Activated naive CD8-positive, alpha-beta T cell (primary cell): ENCODE results near the gene ASGR2.
"Not testable (repeated sequence)": the region's sequence is repeated elsewhere in the genome, so short reads cannot be mapped to it uniquely, and the experiment has no call there.

Experiments used
- H3K27ac Mint-ChIP-seq: one replicate; pipeline ENCODE4 v1.8.0; 2021; ENCODE audit warnings: mixed read lengths
- H3K27me3 Mint-ChIP-seq: one replicate; pipeline ENCODE4 v1.8.0; 2021; ENCODE audit warnings: mixed read lengths
- H3K36me3 Mint-ChIP-seq: one replicate; pipeline ENCODE4 v1.8.0; 2021; ENCODE audit warnings: mixed read lengths
- H3K4me1 Mint-ChIP-seq: one replicate; pipeline ENCODE4 v1.8.0; 2021; ENCODE audit warnings: low read depth, mixed read lengths
- H3K4me3 Mint-ChIP-seq: one replicate; pipeline ENCODE4 v1.8.0; 2021; ENCODE audit warnings: mild to moderate bottlenecking, mixed read lengths
- H3K9me3 Mint-ChIP-seq: one replicate; pipeline ENCODE4 v1.8.0; 2021; ENCODE audit warnings: low read depth, mixed read lengths

The ASGR2 gene

DNA sequence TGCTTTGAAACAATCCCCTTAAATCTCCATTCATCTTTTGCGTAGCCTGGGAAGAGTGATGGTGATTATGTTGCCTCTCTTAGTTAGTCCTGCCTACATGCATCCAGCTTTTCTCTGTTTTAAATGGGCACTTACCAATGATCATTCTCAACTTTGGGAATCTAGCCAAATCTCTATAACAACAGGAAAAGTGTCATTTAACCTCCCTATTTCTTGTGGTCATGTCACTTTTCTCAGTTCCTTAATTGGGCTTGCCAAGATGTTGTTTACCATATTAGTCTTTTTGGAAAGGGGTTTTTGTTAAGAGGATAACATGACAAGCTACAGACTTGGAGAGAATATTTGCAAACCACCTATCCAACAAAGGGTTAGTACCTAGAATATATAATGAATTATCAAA lies 19.0 kb downstream of the ASGR2 start:
- Mint-ChIP-seq H3K9me3 (no peaks in the 10 kb centered on the region), H3K4me1 (peaks cover 3% of the 10 kb centered on the region), H3K27ac (no peak overlapping the region), H3K36me3 (no peaks in the 10 kb centered on the region), H3K27me3 (no peaks in the 10 kb centered on the region), H3K4me3 (no peak overlapping the region)

DNA sequence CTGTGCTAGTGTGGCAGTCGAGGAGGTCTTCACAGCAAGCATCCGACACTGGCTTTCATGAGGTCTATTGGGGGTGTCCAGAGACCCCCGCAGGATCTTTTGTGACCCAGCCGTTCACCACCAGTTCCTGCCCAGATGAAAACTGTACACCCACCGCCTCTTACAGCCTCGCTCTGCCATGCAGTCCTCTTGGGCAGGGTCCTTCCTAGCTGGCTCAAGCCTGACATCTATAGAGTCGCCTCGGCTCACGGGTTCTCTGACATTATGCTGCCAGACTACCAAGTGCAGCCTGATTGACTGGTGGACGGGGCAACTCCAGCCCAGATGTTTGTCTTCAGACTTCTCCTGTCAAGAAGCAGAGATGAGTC lies 20.0 kb downstream of the ASGR2 start:
- Mint-ChIP-seq H3K36me3 (no peaks in the 10 kb centered on the region), H3K4me3 (no peak overlapping the region), H3K27me3 (no peaks in the 10 kb centered on the region), H3K9me3 (no peaks in the 10 kb centered on the region), H3K4me1 (peaks cover 3% of the 10 kb centered on the region), H3K27ac (no peak overlapping the region)

- not testable (repeated sequence) for H3K36me3 Mint-ChIP-seq, H3K27me3 Mint-ChIP-seq, H3K4me3 Mint-ChIP-seq, H3K27ac Mint-ChIP-seq, H3K4me1 Mint-ChIP-seq, H3K9me3 Mint-ChIP-seq
Observed at GRCh38 chr17:7091311-7092005, 23.2 kb downstream of the ASGR2 start.

DNA sequence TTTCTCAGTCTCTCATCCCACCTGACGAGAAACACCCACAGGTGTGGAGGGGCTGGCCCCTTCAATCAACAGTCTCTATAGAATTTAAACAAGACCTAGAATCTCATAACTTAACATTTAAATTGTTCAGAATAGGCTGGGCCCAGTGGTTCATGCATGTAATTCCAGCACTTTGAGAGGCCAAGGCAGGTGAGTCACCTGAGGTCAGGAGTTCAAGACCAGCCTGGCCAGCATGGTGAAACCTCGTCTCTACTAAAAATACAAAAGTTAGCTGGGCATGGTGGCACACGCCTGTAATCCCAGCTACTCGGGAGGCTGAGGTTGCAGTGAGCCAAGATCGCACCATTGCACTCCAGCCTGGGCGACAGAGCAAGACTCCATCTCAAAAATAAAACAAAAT lies 25.1 kb downstream of the ASGR2 start:
- H3K4me1 Mint-ChIP-seq, H3K9me3 Mint-ChIP-seq, H3K36me3 Mint-ChIP-seq, H3K27ac Mint-ChIP-seq, H3K4me3 Mint-ChIP-seq: not testable (repeated sequence)
- peaks cover 10% of the 10 kb centered on the region for H3K27me3 Mint-ChIP-seq

DNA sequence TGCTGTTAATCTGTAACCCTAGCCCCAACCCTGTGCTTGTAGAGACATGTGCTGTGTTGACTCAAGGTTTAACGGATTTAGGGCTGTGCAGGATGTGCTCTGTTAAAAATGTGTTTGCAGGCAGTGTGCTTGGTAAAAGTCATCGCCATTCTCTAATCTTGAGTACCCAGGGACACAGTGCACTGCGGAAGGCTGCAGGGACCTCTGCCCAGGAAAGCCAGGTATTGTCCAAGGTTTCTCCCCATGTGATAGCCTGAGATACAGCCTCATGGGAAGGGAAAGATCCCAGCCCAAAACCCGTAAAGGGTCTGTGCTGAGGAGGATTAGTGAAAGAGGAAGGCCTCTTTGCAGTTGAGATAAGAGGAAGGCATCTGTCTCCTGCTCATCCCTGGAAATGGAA lies 26.2 kb downstream of the ASGR2 start:
- not testable (repeated sequence) for H3K9me3 Mint-ChIP-seq, H3K4me1 Mint-ChIP-seq, H3K36me3 Mint-ChIP-seq, H3K27ac Mint-ChIP-seq, H3K4me3 Mint-ChIP-seq
- peaks cover 12% of the 10 kb centered on the region for H3K27me3 Mint-ChIP-seq

DNA sequence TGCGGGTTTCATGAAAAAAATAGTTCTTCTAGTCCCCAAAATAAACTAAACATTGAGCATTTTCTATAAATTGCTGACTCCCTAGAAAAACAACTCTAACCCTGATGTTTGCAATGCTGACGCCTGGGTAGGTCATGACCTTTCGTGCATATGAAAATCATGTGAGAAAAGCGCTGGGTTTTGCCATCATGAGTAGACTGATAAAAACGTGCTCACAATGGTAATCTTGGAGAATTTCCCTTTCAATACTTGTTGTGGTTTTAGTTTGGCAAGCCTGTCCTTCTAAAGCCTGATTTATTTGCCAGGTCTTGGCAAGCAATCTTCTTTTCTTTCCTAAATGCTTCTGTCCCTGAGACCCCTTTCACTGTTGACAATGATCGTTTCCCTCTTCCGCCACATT lies 30.5 kb downstream of the ASGR2 start:
- Mint-ChIP-seq H3K4me3 (no peak overlapping the region), H3K27me3 (peaks cover 12% of the 10 kb centered on the region), H3K36me3 (no peaks in the 10 kb centered on the region), H3K9me3 (no peaks in the 10 kb centered on the region), H3K27ac (no peak overlapping the region), H3K4me1 (peaks cover 27% of the 10 kb centered on the region)

DNA sequence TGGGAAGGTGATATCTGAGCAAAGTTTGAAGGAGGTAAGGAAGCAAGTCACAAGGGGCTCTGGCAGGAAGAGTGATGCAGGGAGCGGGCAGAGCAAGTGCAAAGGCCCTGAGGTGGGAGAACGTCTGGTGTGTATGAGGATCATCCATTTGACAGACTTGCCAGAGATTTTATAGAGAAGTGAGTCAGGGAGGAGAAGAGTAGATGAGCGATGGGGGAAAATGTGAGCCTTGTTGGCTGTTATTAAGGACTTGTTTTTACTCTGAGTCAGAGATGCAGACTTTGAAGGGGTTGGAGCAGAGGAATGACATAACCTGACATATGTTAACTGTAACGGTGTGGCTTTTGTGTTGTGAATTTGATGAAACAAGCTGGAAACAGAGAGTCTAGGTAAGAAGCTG lies 31.0 kb downstream of the ASGR2 start:
- H3K27me3 Mint-ChIP-seq = peaks cover 12% of the 10 kb centered on the region
- H3K36me3 Mint-ChIP-seq = no peaks in the 10 kb centered on the region
- no peak overlapping the region for H3K27ac Mint-ChIP-seq
- H3K4me3 Mint-ChIP-seq = no peak overlapping the region
- H3K4me1 Mint-ChIP-seq = peaks cover 27% of the 10 kb centered on the region
- H3K9me3 Mint-ChIP-seq = no peaks in the 10 kb centered on the region

- Mint-ChIP-seq H3K36me3 (no peaks in the 10 kb centered on the region), H3K27me3 (peaks cover 4% of the 10 kb centered on the region), H3K27ac (no peak overlapping the region), H3K9me3 (no peaks in the 10 kb centered on the region), H3K4me1 (peaks cover 27% of the 10 kb centered on the region), H3K4me3 (no peak overlapping the region)
Observed at GRCh38 chr17:7081341-7082062, 33.1 kb downstream of the ASGR2 start.

GRCh38 chr17:7080456-7081041 lies 34.1 kb downstream of the ASGR2 start:
- H3K4me1 Mint-ChIP-seq = peaks cover 27% of the 10 kb centered on the region
- H3K4me3 Mint-ChIP-seq = no peak overlapping the region
- no peaks in the 10 kb centered on the region for H3K36me3 Mint-ChIP-seq
- H3K27me3 Mint-ChIP-seq = peaks cover 2% of the 10 kb centered on the region
- no peak overlapping the region for H3K27ac Mint-ChIP-seq
- no peaks in the 10 kb centered on the region for H3K9me3 Mint-ChIP-seq

DNA sequence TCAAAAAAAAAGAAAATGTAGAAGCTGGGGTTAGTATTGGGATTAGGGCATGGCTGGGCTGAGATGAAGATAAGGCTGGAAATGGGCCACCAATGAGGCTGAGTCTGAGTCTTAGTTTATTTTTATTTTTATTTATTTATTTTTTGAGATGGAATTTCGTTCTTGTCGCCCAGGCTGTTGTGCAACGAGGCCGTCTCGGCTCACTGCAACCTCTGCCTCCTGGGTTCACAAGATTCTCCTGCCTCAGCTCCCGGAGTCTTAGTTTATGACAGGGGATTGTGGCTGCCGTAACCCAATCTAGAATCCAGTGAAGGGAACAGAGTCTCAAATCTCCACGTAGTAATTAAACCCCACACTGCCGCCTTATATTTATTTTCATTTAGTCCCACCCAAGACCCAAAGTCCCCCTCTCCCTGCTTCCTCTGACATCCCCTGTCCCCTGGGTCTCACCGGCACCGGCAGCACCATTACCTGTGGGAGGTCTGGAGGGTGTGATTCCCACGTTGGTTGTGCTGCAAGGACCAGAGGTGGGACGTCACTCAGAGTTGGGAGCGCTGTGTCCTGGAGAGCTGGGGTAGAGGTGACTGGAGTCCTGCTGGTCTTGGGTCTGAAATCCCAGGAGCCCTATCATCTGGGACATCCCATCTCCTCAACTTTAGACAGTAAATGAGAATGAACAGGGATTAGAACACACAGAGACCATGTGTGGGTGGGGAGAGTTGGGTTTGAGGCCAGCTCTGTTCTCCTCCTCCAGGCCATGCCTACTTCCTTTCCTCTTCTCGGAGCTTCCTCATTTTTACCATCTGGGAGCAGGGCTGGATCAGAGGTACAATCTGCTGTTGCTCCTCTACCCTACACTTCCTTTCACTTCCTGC lies 34.8 kb downstream of the ASGR2 start, which contains the start of gene CLEC10A:
CLEC10A (minus strand) TSS at position 671 of the 875 bp plus-strand sequence. CDS start 1,439 bp downstream, outside the sequence.
- H3K36me3 Mint-ChIP-seq = no peaks in the 10 kb centered on the region
- peaks cover 27% of the 10 kb centered on the region for H3K4me1 Mint-ChIP-seq
- no peak within 1 kb of the TSS for H3K27ac Mint-ChIP-seq
- H3K4me3 Mint-ChIP-seq = no peak within 1 kb of the TSS
- peaks cover 2% of the 10 kb centered on the region for H3K27me3 Mint-ChIP-seq
- H3K9me3 Mint-ChIP-seq = no peaks in the 10 kb centered on the region

DNA sequence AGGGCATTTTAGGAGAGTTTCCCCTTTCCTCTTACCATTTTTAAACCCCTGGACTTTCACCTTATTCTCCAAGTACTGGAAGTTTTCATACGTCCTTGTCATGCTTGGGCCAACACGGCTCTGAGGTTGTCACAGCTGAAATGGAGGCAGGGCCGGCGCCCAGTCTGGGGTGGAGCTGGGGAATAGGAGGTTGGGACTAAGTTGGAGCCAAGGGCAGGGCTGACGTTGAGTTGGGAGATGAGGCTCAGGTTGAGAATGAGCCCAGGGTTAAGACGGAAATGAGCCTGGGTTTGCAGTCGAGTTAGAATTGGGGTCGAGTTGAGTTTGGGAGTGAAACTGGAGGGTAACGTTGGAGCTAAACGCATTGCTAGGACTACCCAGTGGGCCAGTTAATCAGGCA lies 35.9 kb downstream of the ASGR2 start:
- Mint-ChIP-seq H3K4me1 (peaks cover 21% of the 10 kb centered on the region), H3K27ac (peak overlapping the region; percentile 30), H3K27me3 (peaks cover under 1% of the 10 kb centered on the region), H3K4me3 (no peak overlapping the region), H3K9me3 (no peaks in the 10 kb centered on the region), H3K36me3 (no peaks in the 10 kb centered on the region)

DNA sequence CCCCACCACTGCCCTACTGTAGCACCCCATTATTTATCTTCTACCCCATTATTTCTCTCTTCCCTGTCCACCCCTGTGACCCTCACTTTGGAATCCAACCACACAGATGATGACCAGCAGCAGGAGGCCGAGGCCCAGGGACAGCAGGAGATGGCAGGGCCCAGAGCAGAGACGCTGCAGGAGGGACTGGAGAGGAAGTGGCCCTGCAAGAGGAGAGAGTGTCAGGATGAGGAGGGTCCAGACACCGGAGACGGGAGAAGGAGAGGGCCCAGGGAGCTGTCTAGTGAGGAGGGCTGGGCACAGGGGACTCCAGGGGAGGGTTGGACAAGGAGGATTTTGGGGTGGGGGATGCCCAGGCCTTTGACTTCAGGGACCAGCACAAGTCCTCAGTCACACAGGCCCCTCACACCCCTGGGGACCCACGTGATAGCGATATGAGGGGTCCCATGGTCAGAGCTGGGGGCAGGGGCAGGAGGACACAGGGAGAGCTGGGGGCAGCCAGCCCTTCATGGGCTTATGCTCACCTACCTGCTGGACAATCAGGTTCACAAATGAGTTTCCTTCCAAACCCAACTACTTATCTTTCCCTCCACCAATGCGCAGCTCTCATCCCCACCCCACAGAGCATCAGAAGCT lies 36.6 kb downstream of the ASGR2 start:
- H3K4me3 Mint-ChIP-seq = no peak overlapping the region
- H3K9me3 Mint-ChIP-seq = no peaks in the 10 kb centered on the region
- no peaks in the 10 kb centered on the region for H3K36me3 Mint-ChIP-seq
- no peak overlapping the region for H3K27ac Mint-ChIP-seq
- H3K27me3 Mint-ChIP-seq = no peaks in the 10 kb centered on the region
- H3K4me1 Mint-ChIP-seq = peaks cover 16% of the 10 kb centered on the region

DNA sequence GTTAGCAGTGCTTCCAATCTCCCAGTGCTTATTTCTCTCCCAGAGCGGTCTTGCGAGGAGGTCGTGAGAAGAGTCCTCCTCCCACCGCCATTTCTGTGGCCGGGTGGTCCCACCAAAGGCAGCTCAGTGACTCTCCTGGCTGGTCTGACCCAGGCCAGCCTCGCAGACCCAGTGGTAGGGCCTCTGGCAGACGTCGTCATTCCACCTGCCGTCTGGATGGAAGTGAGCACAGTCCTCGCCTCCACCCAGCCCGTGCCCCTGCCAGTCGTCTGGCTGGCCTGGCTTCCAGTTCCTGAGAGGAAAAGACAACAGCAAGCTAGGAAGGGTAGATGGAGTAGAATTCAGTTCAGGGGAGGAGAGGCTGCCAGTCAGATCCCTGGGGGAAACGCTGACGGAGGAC lies 39.7 kb downstream of the ASGR2 start:
- no peaks in the 10 kb centered on the region for H3K9me3 Mint-ChIP-seq
- H3K27me3 Mint-ChIP-seq = no peaks in the 10 kb centered on the region
- no peaks in the 10 kb centered on the region for H3K4me1 Mint-ChIP-seq
- no peaks in the 10 kb centered on the region for H3K36me3 Mint-ChIP-seq
- H3K4me3 Mint-ChIP-seq = no peak overlapping the region
- H3K27ac Mint-ChIP-seq = no peak overlapping the region

GRCh38 chr17:7072406-7072805 lies 42.2 kb downstream of the ASGR2 start:
- no peak overlapping the region for H3K27ac Mint-ChIP-seq
- H3K4me3 Mint-ChIP-seq = no peak overlapping the region
- no peaks in the 10 kb centered on the region for H3K27me3 Mint-ChIP-seq

More at GRCh38 chr17:7072406-7072805, 42.2 kb downstream of the ASGR2 start:
- peaks cover 9% of the 10 kb centered on the region for H3K9me3 Mint-ChIP-seq
- peaks cover 8% of the 10 kb centered on the region for H3K36me3 Mint-ChIP-seq
- H3K4me1 Mint-ChIP-seq = no peaks in the 10 kb centered on the region
